ENCODE measurements around the gene MOAP1. TPM values are rescaled to one million over a fixed set of nuclear protein-coding genes. Genes with fewer than 3 reads are reported as not detected.
A peak's percentile ranks its signal among the peaks of the same experiment; 100 is the strongest.

The MOAP1 gene
- total and polyA plus RNA-seq, 2 donors from 2014 or later, result 38.4 to 40.1 TPM

- no peak for DNase-seq
- H3K27ac ChIP-seq (ENCODE audit: low read depth in 2 of 2, low read length in 2 of 2), result no peak overlapping the region
- H3K4me3 ChIP-seq (ENCODE audit: low read length in 3 of 3), result no peak overlapping the region
- intact Hi-C loops (cut with DNase I), result no loop called here
- H3K36me3 ChIP-seq (ENCODE audit: control insufficient read depth in 2 of 3, insufficient read depth in 3 of 3, low read length in 3 of 3), result no peaks in the 10 kb centered on the region
- H3K27me3 ChIP-seq (ENCODE audit: control insufficient read depth, insufficient read depth, low read length), result no peaks in the 10 kb centered on the region
- H3K4me1 ChIP-seq (ENCODE audit: control insufficient read depth in 2 of 3, insufficient read depth in 2 of 3, low read depth in 1 of 3, low read length in 3 of 3), result no peaks in the 10 kb centered on the region
- TF ChIP-seq CTCF (IDR thresholded peaks at IDR 0.05; ENCODE audit: borderline replicate concordance, extremely low read depth, insufficient read depth), result no peak
- FAIRE-seq, result no peak
- no peak overlapping the region for H3K9ac ChIP-seq (ENCODE audit: low read length in 3 of 3)
- no peaks in the 10 kb centered on the region for H3K9me3 ChIP-seq (ENCODE audit: control insufficient read depth in 2 of 3, insufficient read depth in 1 of 3, low read length in 3 of 3)
These were observed 10.8 kb upstream of the MOAP1 start for GRCh38 chr14:93195316-93195999.

GRCh38 chr14:93186956-93187355 lies 2.3 kb upstream of the MOAP1 start:
- FAIRE-seq (no peak), DNase-seq (no peak)
- intact Hi-C loops (cut with DNase I), result no loop called here
- no peak overlapping the region for H3K9ac ChIP-seq (ENCODE audit: low read length in 3 of 3)
- TF ChIP-seq CTCF (IDR thresholded peaks at IDR 0.05; ENCODE audit: borderline replicate concordance, extremely low read depth, insufficient read depth), result no peak
- H3K27ac ChIP-seq (ENCODE audit: low read depth in 2 of 2, low read length in 2 of 2), result no peak overlapping the region
- H3K27me3 ChIP-seq (ENCODE audit: control insufficient read depth, insufficient read depth, low read length), result no peaks in the 10 kb centered on the region
- H3K4me3 ChIP-seq (ENCODE audit: low read length in 3 of 3), result no peak overlapping the region
- H3K4me1 ChIP-seq (ENCODE audit: control insufficient read depth in 2 of 3, insufficient read depth in 2 of 3, low read depth in 1 of 3, low read length in 3 of 3), result peaks cover 0 to 17% (median 17%) of the 10 kb centered on the region in 3 donors
- peaks cover 3 to 15% (median 6%) of the 10 kb centered on the region in 3 donors for H3K36me3 ChIP-seq (ENCODE audit: control insufficient read depth in 2 of 3, insufficient read depth in 3 of 3, low read length in 3 of 3)
- H3K9me3 ChIP-seq (ENCODE audit: control insufficient read depth in 2 of 3, insufficient read depth in 1 of 3, low read length in 3 of 3), result no peaks in the 10 kb centered on the region

- no peak for DNase-seq
- TF ChIP-seq CTCF (IDR thresholded peaks at IDR 0.05; ENCODE audit: borderline replicate concordance, extremely low read depth, insufficient read depth), result no peak
- Histone ChIP-seq H3K27ac (ENCODE audit: low read depth in 2 of 2, low read length in 2 of 2) (peak overlapping the region in 1 of 2 donors; percentile 34), H3K9ac (ENCODE audit: low read length in 3 of 3) (no peak overlapping the region), H3K36me3 (ENCODE audit: control insufficient read depth in 2 of 3, insufficient read depth in 3 of 3, low read length in 3 of 3) (peaks cover 5 to 15% (median 6%) of the 10 kb centered on the region in 3 donors), H3K4me1 (ENCODE audit: control insufficient read depth in 2 of 3, insufficient read depth in 2 of 3, low read depth in 1 of 3, low read length in 3 of 3) (peaks cover 0 to 17% (median 17%) of the 10 kb centered on the region in 3 donors), H3K27me3 (ENCODE audit: control insufficient read depth, insufficient read depth, low read length) (no peaks in the 10 kb centered on the region), H3K4me3 (ENCODE audit: low read length in 3 of 3) (no peak overlapping the region), H3K9me3 (ENCODE audit: control insufficient read depth in 2 of 3, insufficient read depth in 1 of 3, low read length in 3 of 3) (no peaks in the 10 kb centered on the region)
- intact Hi-C loops (cut with DNase I), result no loop called here
- no peak for FAIRE-seq
These were observed 1.8 kb upstream of the MOAP1 start for GRCh38 chr14:93186466-93186865.
